GM19238 (cell line): ENCODE results near the gene SC5D.

ENCODE experiments used
- DNase-seq: peaks from one replicate; pipeline ENCODE4 v3.0.0; 2011; ENCODE audit warnings: low spot score; ENCODE audit not compliant: insufficient read length

The SC5D gene

GRCh38 chr11:121328967-121329679 lies 36.6 kb downstream of the SC5D start:
- DNase-seq, result no peak

- no peak for DNase-seq
Measured at GRCh38 chr11:121329781-121330395, 37.3 kb downstream of the SC5D start.

DNA sequence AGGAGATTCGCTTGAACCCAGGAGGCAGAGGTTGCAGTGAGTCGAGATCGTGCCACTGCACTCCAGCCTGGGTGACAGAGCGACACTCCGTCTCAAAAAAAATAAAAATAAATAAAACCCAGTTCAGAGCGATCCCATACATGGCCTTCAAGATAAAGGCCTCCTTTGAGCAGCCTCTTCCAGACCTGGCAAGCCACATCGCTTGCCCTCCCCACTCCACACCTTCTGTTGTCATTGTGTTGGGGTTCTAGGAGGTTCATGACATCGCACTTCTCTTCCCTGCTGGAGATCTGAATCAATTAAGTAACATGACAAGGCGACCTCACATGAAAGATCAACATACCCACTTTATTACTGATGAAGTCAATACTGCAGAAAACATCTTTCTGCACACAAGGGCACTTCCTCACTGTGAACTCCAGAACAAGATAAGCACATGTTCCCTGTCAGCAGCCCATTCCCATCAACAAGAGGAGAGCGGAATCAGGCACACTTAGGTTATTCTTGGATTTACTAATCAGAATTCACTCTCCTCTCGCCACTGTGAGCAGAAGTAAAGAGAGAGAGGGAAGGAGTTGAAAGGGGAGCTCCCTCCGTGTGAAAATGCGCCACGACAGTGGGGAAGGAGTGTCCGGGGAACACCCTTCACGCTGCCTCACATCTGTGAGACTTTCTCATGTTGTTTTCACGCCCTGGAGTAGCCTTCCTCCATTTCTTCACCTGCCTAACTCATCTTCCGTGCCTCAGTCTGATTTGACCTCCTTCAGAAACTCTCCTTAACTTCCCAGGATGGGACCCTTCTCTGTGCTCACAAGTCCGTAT lies 38.3 kb downstream of the SC5D start:
- DNase-seq, result no peak

GRCh38 chr11:121334973-121335710 lies 42.6 kb downstream of the SC5D start:
- no peak for DNase-seq

DNA sequence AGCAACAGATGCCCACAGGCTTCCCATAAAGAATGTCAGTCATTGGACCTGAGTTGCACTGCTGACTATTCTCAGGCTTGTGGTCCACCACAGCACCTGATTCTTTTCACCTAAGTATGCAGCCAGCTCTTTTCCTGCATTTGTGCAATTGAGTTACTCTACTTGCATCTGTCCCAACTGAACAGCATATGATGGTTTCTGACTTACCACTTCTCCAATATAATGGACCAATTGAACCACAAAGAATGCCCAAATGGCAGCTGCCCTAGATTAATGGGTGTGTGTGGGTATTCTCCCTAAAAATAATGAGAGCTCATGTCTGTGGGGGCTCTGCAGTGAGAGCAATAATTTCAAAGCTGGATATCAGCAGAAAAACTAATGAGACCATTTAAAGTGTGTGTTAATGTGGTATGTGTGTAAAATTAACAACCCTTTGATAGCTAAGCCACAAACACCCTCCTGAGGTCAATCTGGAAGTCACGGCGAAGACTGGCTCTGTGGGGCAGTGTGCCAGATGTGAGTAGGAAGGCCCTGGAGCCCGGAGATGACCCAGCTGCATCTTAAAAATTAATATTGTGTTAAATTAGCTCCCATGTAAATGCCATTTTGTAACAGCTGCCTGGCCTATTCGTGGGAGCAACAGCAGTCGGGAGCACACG lies 43.8 kb downstream of the SC5D start:
- no peak for DNase-seq

DNA sequence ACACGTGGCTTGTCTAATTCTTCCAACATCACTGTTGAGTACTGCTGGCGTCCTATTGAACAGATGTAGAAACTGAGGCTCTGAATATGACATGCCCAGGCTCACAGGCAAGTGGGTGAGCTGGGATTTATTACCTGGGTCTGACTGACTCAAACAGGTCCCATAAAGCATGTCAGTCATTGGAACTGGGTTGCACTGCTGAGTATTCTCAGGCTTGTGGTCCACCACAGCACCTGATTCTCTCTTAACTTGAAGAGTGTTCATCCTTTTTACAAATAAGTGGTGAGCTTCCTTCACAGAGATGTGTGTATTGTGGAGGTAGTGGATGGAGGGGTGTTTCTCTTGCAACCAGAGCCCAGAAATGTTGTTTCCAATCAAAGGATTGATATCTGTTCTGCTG lies 44.5 kb downstream of the SC5D start:
- DNase-seq, result no peak

GRCh38 chr11:121337740-121338272 lies 45.2 kb downstream of the SC5D start:
- DNase-seq, result no peak

GRCh38 chr11:121338536-121338935 lies 46.0 kb downstream of the SC5D start:
- DNase-seq, result no peak

- no peak for DNase-seq
Measured at GRCh38 chr11:121340032-121340580, 47.5 kb downstream of the SC5D start.

GRCh38 chr11:121341609-121342008 lies 49.0 kb downstream of the SC5D start:
- no peak for DNase-seq

- DNase-seq, result no peak
Measured at GRCh38 chr11:121344824-121345223, 52.3 kb downstream of the SC5D start.

- no peak for DNase-seq
Measured at GRCh38 chr11:121347094-121347493, 54.5 kb downstream of the SC5D start.

DNA sequence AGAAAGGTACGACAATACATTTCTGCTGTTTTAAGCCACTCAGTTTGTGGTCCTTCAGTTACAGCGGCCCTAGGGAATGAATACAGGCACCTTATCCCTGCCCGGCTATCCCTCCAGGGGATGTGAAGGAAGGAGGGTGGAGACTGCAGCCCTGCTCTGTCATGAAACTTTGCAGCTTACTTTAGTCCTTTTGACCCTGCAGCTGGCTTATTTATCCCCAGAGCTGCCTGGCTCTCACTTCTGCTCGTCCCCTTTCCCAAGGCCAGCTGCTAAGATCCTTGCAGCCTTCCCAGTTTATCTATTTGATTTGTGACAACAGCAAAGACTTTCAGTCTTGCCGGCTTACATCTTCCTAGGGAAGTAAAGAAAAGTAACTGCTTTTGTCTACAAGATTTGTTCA lies 55.2 kb downstream of the SC5D start:
- DNase-seq, result no peak

- DNase-seq, result no peak
Measured at GRCh38 chr11:121348220-121348875, 55.8 kb downstream of the SC5D start.

DNA sequence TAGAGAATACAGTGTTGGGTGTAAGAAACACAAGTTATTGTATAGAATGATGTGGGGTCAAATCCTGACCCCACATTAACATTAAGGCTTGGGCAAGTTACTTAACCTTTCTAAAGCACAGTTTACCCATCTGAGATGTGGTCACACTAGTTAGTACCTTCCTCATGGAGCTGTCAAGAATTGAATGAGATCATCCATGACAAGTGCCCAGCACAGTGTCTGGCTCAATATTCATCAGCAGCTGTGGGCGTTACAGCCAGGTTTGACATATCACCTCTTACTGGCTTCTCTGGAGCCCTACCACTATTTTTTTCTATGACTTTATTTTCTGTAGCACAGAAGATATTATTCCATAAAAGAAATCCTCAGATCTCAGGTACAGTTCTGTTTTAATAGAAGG lies 57.2 kb downstream of the SC5D start:
- no peak for DNase-seq

GRCh38 chr11:121350314-121351082 lies 57.9 kb downstream of the SC5D start:
- DNase-seq, result no peak

- DNase-seq, result no peak
Measured at GRCh38 chr11:121351083-121351630, 58.6 kb downstream of the SC5D start.

GRCh38 chr11:121352251-121352891 lies 59.8 kb downstream of the SC5D start:
- DNase-seq, result no peak

GRCh38 chr11:121354192-121354591 lies 61.6 kb downstream of the SC5D start:
- DNase-seq, result no peak
